Tibial nerve (tissue), 4 donors: ENCODE measurements around the gene KIF1A. TPM values are rescaled to one million over a fixed set of nuclear protein-coding genes. Genes with fewer than 3 reads are reported as not detected.
A peak's percentile ranks its signal among the peaks of the same experiment; 100 is the strongest.

Source experiments
- DNase-seq, 2 donors: peaks; one replicate each; pipeline ENCODE4 v3.0.0-alpha.2; 2019; ENCODE audit warnings: low spot score in 2 of 2
- H3K27ac ChIP-seq, 4 donors: fragments of 200-600 bp; sonication (generic) in 3 of 4; one replicate each; pipeline ENCODE4 v1.5.1; 2017 to 2019; ENCODE audit warnings: mild to moderate bottlenecking in 1 of 4
- H3K27me3 ChIP-seq, 2 donors: fragments of 200-600 bp; sonication (generic) in 1 of 2; one replicate each; pipeline versions ENCODE4 v1.5.1 to v1.6.0; 2017 to 2019
- H3K36me3 ChIP-seq, 3 donors: fragments of 200-600 bp; sonication (generic); one replicate each; pipeline ENCODE4 v1.5.1; 2018 to 2019
- H3K4me1 ChIP-seq, 4 donors: fragments of 200-600 bp; sonication (generic) in 3 of 4; one replicate each; pipeline ENCODE4 v1.5.1; 2017 to 2019
- H3K4me3 ChIP-seq, 4 donors: fragments of 200-600 bp; sonication (generic) in 3 of 4; one replicate each; pipeline ENCODE4 v1.5.1; 2017 to 2019; ENCODE audit warnings: mild to moderate bottlenecking in 1 of 4, moderate library complexity in 1 of 4
- H3K9me3 ChIP-seq, 4 donors: fragments of 200-600 bp; sonication (generic) in 3 of 4; one replicate each; pipeline ENCODE4 v1.5.1; 2017 to 2019
- CTCF ChIP-seq, 5 experiments: fragments of 200-600 bp in 3 of 5; fragments of 450-650 bp in 2 of 5; sonication (generic) in 3 of 5; IDR thresholded peaks; one replicate each; pipeline ENCODE4 v1.5.1; 2016 to 2019; ENCODE audit warnings: antibody characterized with exemption in 5 of 5, mild to moderate bottlenecking in 3 of 5, moderate library complexity in 2 of 5
- EP300 ChIP-seq, 2 donors: sonication (generic); formaldehyde crosslinking; IDR thresholded peaks; one replicate each; pipeline ENCODE4 v1.6.1; 2017; ENCODE audit warnings: antibody characterized with exemption in 2 of 2, mild to moderate bottlenecking in 1 of 2
- POLR2A ChIP-seq, 2 donors: fragments of 450-650 bp; IDR thresholded peaks; one replicate each; pipeline ENCODE4 v1.6.1; 2017; ENCODE audit warnings: antibody characterized with exemption in 2 of 2, mild to moderate bottlenecking in 2 of 2, moderate library complexity in 2 of 2
- WGBS, 2 donors: methylation state at CpG; one replicate each; pipeline ENCODE4 v1.1.5; 2018; 5-methylcytosine and 5-hydroxymethylcytosine counted together
- total RNA-seq, 4 donors: library from RNA; depleted of rRNA; stranded (reverse); fragments of >200 nt; gene quantifications; one replicate each; pipeline ENCODE4 v1.1.0, GENCODE V29; 2016

Gene KIF1A
- total RNA-seq, 4 donors from 2014 or later = 31.9 to 82.2 (median 45.3) TPM

- Histone ChIP-seq H3K36me3 (no peaks in the 10 kb centered on the region), H3K4me1 (peaks cover 0 to 4% (median 0%) of the 10 kb centered on the region in 4 donors), H3K9me3 (peaks cover 0 to 12% (median 0%) of the 10 kb centered on the region in 4 donors), H3K27me3 (no peaks in the 10 kb centered on the region), H3K4me3 (no peak overlapping the region), H3K27ac (no peak overlapping the region)
- TF ChIP-seq EP300 (IDR thresholded peaks at IDR 0.05) = no peak
- TF ChIP-seq POLR2A (IDR thresholded peaks at IDR 0.05) = no peak
- no peak for TF ChIP-seq CTCF (IDR thresholded peaks at IDR 0.05)
- DNase-seq = no peak
- WGBS, 2 donors = 66 to 67% methylated on average over 9 to 18 of the region's 21 CpGs
Measured at GRCh38 chr2:240856151-240856980, 36.3 kb upstream of the KIF1A start.

GRCh38 chr2:240855670-240856069 is 35.7 kb upstream of the KIF1A start:
- H3K36me3 ChIP-seq = no peaks in the 10 kb centered on the region
- peaks cover 0 to 12% (median 0%) of the 10 kb centered on the region in 4 donors for H3K9me3 ChIP-seq
- WGBS, 2 donors = 87 to 93% methylated on average over 8 of the region's 8 CpGs
- H3K27ac ChIP-seq = no peak overlapping the region
- TF ChIP-seq POLR2A (IDR thresholded peaks at IDR 0.05) = no peak
- TF ChIP-seq EP300 (IDR thresholded peaks at IDR 0.05) = no peak
- TF ChIP-seq CTCF (IDR thresholded peaks at IDR 0.05) = no peak
- no peak for DNase-seq
- H3K4me3 ChIP-seq = no peak overlapping the region
- peaks cover 0 to 7% (median 0%) of the 10 kb centered on the region in 4 donors for H3K4me1 ChIP-seq
- no peaks in the 10 kb centered on the region for H3K27me3 ChIP-seq

- no peak for TF ChIP-seq POLR2A (IDR thresholded peaks at IDR 0.05)
- TF ChIP-seq EP300 (IDR thresholded peaks at IDR 0.05) = no peak
- TF ChIP-seq CTCF (IDR thresholded peaks at IDR 0.05) = no peak
- peaks cover 0 to 12% (median 0%) of the 10 kb centered on the region in 4 donors for H3K9me3 ChIP-seq
- no peak overlapping the region for H3K27ac ChIP-seq
- H3K36me3 ChIP-seq = no peaks in the 10 kb centered on the region
- H3K4me3 ChIP-seq = no peak overlapping the region
- 85 to 88% methylated on average over 9 to 12 of the region's 15 CpGs for WGBS, 2 donors
- H3K4me1 ChIP-seq = peaks cover 0 to 7% (median 0%) of the 10 kb centered on the region in 4 donors
- DNase-seq = no peak
- H3K27me3 ChIP-seq = no peaks in the 10 kb centered on the region
Measured at GRCh38 chr2:240852671-240853314, 32.8 kb upstream of the KIF1A start.

GRCh38 chr2:240851078-240851991 is 31.3 kb upstream of the KIF1A start:
- H3K4me1 ChIP-seq = peaks cover 0 to 7% (median 0%) of the 10 kb centered on the region in 4 donors
- TF ChIP-seq EP300 (IDR thresholded peaks at IDR 0.05) = peak in 1 of 2 donors; percentile 6
- no peak for TF ChIP-seq POLR2A (IDR thresholded peaks at IDR 0.05)
- peak; percentile 93 to 97 (median 96) for TF ChIP-seq CTCF (IDR thresholded peaks at IDR 0.05)
- no peaks in the 10 kb centered on the region for H3K36me3 ChIP-seq
- H3K27ac ChIP-seq = no peak overlapping the region
- no peak overlapping the region for H3K4me3 ChIP-seq
- peak; percentile 81 to 92 for DNase-seq
- peaks cover 0 to 12% (median 0%) of the 10 kb centered on the region in 4 donors for H3K9me3 ChIP-seq
- WGBS, 2 donors = 37 to 55% methylated on average over 17 to 30 of the region's 33 CpGs
- H3K27me3 ChIP-seq = no peaks in the 10 kb centered on the region
